HG02885 (cell line): ENCODE measurements around the gene PAX4.

Experiments used
- ATAC-seq: cut with Tn5 transposase; IDR thresholded peaks from one replicate; pipeline ENCODE4 v1.9.1; 2021; ENCODE audit warnings: mild to moderate bottlenecking; ENCODE audit not compliant: unreplicated experiment, poor library complexity

Gene PAX4, protein sequence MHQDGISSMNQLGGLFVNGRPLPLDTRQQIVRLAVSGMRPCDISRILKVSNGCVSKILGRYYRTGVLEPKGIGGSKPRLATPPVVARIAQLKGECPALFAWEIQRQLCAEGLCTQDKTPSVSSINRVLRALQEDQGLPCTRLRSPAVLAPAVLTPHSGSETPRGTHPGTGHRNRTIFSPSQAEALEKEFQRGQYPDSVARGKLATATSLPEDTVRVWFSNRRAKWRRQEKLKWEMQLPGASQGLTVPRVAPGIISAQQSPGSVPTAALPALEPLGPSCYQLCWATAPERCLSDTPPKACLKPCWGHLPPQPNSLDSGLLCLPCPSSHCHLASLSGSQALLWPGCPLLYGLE

DNA sequence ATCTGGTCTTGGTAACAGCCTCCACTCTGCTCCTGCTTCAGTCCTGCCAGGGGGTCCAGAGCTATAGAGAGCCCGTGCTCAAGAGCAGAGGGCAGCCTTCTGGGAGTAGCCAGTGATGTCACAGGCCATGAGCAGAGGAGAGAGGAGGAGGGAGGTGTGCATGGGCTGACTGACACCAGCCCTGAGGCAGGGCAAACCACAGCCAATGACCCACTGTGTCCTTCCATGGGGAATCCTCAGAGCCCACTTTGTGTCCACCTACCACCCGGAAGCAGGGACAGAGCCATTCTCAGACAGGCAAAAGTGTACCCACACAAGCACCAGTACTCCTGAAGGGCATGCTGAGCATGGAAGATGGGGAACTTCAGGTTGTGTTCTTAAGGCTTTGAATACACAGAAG, at the start of gene PAX4:
Gene PAX4, minus strand, starts transcription at position 101 of the 400 bp plus-strand sequence. CDS start 2,214 bp downstream, outside the sequence.
- no peak for ATAC-seq

DNA sequence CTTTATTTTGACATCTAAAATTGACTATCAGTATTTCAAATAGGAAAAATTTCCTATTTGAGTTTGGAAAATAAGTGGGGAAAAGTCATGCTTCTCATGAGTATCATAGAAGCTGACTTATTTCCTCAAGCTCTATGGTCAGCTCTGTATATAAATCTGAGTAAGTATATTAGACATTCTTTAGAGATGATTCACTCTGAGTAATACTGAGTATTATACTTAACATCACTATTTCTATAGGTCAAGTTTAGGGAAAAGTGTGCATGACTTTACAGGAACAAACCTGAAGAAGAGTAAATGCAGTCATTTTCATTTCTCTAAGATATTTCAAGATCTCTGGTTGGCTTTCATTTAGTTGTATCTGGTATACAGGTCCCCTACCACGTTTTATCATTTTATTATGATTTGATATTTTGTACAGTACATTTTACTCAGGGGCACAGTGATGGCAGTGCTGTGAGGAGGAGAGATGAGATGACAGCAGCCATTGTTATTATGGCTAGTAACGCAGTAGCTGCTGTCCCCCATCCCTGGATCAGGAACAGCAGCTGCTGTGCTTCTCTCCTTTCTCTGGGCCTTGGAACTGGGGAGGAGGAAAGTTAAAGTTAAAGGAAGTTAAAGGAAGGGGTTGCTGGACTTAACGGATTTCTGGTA, 49.2 kb upstream of the PAX4 start:
- ATAC-seq: no peak

DNA sequence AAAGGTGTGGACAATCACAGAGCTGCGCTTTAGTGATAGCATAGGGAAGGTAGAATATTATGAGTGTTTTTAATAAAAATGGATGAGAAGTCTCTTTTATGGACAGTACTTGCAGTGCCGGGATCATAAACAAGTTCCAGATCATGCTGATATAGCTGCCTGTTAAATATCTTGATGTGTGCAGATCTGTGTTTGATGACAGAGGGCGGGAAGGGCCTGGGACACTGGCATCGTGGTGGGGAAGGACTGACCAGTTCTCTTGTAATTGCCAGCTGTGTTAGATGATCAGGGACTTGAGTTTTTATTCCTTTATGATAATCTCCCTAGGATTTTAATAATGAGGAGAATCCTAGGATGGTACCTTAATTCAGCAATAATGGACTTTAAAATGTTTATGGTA, 48.7 kb upstream of the PAX4 start:
- no peak for ATAC-seq

DNA sequence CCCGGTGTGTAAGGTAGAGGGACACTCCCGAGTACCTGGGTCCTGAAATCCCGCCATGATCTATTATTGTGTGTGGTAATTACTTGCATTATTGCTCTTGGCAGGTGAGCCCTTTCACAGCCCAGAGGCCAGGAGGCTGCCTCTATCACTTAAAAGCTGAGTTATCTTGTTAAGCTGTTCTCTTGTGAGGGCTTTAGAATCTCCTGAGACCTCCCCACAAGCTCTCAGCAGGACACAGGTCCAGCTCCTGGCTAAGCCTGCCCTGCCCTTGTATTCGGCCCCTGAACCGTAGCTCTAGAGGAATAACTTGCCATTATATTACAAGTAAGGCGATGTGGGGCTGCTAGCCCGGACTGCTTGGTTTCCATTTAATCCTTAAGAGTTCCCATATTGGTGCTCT, 48.0 kb upstream of the PAX4 start:
- ATAC-seq: no peak

DNA sequence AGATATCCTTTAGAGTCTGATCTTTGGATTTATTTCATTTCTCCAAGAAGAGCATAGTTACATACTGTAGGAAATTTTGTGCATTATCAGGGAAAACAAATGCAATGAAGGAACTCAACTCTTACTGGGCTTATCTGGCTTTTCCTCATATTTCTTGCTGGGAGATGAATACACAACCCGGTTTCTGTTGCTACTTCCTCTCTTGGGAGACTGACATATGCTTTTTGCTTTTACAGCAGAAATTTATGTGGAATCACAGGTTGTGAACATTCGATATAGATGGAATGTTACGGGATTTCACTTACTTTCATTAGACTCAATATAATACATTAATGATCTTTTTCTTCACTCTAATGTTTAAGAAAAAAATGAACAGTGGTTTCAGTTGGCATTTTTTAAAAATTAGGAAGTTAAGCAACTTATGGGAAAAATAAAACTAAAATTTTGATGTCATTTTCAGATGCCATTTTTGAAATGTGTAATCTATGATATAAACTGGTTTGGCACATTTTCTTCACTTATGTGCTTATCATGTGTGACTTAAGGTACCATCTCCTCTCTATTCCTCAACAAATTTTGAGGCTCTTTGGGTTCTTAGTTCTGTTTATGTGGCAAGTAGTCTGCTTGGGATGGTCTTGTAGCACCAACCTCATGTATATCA, 41.2 kb upstream of the PAX4 start:
- no peak for ATAC-seq

DNA sequence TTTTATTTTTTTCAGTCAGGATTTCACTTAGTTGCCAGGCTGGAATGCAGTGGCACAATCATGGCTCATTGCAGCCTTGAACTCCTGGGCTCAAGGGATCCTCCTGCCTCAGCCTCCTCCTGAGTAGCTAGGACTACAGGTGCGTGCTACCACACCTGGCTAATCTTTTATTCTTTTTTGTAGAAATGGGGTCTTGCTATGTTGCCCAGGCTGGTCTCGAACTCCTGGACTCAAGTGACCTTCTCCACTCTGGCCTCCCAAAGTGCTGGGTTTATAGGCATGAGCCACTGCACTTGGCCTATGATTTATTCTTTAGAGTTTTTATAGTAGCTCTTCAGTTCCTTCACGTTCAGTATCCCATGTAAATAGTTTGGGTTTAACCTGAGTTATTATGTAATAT, 39.6 kb upstream of the PAX4 start:
- ATAC-seq: no peak

DNA sequence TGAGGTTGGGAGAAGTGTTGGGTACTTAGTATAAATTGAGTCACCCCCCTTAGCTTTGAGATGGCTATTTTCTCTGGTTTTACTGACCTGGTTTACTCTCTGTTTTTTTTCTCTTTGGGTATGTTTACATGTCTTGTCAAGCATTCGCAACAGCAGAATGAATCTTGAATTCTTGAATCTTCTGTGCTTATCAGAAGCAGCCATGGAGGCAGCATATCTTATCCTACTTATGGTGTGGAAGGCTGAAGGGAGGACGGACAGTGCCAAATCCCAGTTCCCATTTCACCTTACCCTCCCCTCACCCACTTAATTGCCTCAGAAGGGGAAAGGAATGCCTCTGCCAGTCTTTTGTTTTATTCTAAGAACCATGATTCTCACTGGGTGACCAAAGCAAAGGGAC, 37.8 kb upstream of the PAX4 start:
- ATAC-seq: no peak

DNA sequence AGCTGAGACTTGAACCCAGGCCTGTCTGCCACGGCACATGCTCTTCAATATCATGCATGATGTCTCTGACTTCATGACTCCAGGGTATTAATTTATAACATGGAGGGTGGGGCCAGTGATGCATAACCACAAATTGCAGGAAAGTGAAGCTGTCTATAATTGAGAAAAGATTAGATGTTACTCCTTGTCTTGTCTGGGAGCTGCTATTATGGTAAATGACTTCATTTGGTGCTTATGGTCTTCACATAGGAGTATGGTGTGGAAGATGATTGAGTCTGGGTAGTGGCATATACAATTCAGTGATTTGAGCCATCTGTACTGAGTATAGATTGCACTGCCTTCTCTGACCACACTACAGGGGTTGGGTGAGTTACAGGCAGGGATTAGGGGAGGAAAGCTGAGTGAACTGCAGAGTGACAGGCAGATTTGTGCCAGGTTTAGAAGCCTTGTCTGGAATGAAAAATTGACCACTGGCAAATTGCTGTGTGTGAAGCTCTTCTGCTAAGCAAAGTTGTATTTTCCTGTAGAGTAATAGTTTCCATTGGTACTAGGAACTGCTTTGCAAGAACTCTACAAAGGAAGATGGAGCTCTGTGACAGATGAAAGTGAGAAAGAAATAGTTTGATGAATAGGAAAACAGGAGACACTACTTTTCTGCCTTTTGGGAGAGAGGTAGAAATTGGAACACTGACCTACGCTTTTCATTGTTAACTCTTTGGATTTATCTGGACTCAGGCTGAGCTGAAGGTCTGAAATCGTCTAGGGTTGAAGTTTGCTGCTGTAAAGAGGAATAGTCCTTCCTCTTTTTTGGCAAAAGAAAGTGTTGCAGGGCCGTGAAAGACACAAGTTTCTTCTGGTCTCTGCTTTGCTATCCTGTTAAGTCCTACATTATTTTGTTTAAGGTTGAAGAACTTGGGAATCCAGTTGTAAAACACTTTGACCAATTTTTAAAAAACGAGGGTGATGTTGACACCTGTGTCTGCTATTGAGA, 36.8 kb upstream of the PAX4 start:
- no peak for ATAC-seq

DNA sequence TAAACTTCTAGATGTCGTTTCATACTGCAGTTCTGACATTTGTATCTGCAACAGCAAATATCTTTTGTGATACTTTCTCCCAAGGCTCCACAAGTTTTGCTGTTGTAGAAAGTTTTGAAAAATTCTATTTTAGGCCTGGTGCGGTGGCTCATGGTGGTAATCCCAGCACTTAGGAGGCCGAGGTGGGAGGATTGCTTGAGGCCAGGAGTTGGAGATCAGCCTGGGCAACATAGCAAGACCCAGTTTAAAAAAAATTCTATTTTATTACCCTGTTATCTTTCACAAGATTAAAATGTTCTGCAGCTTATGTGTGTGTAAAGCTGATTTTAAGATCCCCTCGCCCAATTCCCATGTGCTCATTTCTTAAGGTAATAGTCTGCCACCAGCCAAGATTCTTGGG, 35.5 kb upstream of the PAX4 start:
- ATAC-seq: no peak

DNA sequence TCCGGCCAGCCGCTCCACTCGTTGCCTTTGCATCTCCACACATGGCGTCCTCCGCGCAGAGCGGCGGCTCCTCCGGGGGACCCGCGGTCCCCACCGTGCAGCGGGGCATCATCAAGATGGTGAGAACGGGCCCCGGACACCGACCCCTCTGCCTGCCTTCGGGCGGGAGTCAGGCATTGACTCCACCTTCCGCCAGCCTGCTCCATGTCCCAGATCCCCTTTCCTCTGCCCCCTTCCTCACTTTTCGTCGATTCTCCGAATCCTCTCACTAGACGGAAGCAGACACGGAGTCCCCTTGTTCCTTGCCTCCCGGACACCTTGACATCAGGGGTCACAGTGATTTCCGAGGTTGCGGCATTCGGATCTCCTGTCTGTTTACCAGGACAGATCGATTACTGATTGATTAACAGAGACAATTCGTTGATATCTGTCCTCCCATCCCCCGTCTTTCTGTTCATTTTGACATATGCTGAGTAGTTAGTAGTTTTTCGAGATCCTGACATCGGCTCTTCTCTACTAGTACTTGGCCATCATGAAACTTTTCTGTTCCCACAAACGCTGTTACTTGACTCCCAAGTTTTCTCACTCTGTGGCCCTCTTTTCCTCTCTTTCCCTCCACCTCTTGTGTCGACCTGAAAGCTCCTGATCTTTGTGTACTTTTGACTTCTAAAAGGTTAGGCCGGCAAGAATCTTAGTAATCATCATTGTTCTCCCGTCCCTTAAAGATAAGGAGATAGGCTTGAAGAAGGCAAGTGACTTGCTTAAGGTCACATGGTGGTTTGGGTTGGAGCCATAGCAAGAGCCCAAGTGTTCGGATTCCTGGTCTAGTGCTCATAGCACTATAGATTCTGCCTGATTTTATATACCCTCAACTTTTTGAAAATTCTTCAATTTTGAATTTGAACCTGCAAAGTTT, 34.6 kb upstream of the PAX4 start:
- peak; percentile 10 for ATAC-seq

DNA sequence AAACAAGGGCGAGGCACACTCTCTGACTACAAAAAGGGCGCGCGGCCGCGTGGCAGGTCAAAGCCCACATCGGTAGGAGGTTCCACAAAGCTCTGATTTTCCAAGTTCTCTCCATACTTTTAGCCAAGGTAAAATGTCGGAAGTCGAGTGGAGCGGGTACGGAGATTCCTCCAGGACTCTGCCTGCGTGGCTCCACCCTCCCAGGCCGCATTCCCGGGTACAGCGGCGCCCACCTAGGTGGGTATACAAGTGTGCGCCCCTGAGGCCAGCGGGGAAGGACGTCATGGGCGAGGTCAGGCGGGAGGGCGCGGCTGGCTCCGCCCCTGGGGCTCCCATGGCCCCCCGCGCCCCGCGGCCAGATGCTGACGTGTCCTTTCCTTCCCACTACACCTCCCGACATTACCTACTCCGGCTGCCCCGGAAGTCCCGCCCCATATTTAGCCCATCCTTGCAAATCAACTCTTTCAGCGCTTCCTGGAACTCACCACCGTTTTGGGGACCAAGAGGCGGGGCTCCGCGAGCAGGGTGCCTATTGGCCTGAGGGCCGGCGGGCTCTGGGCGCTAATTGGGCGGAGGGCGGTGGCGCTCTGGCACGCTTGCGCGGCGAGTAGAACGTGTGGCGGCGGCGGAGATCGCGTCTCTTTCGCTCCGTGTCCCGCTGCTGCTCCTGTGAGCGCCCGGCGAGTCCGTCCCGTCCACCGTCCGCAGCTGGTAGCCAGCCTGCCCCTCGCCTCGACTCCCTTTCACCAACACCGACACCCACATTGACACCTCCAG, 33.8 kb upstream of the PAX4 start, which contains the start of gene SND1:
Gene SND1, plus strand, starts transcription at position 639 of the 777 bp plus-strand sequence. CDS start 180 bp downstream, outside the sequence.
- ATAC-seq: peak; percentile 92

DNA sequence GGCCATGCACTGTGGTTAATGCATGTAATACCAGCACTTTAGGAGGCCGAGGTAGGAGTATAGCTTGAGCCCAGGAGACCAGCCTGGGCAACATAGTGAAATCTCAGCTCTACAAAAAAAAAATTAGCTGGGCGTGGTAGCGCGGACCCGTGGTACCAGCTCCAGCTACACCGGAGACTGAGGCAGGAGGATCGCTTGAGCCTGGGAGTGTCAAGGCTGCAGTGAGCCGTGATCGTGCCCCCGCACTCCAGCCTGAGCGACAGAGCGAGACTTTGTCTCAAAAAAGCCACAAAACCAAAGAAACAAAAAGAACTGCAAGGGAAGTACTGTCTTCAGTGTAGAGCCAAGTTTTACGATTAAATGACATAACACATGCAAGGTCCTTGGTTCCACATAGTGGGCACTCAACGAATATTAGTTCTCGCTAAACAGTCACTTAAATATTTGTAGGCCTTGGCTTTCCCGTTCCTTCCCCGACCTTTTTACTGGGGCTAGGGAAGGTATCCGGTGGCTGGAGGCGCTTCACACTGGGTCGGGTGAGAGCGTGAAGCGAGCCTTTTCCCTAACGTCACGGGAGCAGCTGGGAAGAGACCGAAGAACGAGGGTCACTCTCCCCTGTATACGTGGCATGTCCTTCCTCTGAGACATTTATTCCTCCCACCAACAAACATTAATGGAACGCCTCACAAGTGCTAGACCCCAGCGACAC, 33.1 kb upstream of the PAX4 start:
- peak; percentile 2 for ATAC-seq

DNA sequence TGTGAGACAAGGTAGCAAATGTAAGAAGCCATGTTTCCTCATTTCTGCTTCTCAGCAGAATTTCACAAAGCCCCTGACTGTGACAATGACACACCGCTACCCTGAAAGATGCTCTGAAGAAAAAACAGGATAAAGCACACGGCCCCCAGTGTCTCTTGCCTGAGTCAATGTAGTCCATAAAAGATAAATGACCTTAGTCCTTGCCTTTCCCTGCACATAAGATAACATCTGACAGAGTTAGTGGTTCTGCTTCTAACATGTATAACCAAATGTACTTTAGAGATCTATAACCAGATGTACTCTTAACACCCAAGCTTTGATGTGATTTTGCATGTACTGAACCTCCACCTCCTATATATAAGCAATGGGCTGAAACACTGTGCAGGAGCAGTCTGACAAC, 31.0 kb upstream of the PAX4 start:
- ATAC-seq: no peak

DNA sequence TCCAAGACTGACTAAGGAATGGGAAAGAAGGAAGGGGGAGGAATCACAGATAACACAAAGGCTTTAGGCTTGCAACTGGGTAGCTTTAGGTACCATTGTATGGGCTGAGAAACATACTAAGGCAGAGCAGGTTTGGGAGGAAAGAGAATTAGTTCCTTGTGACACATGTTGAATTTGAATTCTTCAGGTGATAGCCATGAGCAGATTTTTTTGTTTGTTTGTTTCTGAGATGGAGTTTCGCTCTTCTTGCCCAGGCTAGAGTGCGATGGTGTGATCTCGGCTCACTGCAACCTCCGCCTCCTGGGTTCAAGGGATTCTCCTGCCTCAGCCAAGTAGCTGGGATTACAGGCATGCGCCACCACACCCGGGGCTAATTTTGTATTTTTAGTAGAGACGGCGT, 29.7 kb upstream of the PAX4 start:
- no peak for ATAC-seq

DNA sequence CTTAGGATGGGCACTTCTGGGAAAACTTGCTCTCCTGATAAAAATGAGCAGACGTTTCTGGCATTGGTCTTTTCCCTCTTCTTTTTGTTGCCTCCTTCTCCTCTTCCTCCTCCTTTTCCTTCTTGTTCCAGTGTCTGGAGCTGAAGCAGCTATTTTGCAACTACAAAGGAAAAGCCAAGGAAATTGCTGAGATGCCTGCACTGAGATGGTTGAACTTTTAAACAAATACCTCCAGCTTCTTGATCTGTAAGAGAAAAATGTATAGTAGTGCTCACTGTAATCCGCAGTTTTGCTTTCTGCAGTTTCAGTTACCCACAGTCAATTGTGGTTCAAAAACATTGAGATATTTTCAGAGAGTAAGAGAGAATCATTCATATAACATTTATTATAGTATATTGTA, 26.5 kb upstream of the PAX4 start:
- no peak for ATAC-seq

DNA sequence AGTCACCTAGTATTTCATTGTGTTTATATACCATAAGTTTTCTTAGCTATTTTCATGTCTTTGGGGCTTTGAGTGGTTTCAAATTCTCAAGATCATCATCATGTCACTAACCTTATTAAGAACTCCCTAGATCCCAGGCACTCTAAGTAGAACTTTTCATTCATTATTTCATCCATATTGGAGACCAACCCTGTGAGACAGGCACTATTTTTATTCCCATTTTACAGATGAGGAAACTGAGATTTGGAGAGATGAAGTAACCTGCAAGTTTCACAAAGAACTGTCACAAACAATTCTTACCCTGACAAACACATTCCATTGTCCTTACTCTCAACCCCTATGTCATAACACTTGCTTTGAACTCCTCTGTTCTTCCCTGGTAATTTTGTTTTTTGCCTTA, 20.3 kb upstream of the PAX4 start:
- ATAC-seq: no peak

DNA sequence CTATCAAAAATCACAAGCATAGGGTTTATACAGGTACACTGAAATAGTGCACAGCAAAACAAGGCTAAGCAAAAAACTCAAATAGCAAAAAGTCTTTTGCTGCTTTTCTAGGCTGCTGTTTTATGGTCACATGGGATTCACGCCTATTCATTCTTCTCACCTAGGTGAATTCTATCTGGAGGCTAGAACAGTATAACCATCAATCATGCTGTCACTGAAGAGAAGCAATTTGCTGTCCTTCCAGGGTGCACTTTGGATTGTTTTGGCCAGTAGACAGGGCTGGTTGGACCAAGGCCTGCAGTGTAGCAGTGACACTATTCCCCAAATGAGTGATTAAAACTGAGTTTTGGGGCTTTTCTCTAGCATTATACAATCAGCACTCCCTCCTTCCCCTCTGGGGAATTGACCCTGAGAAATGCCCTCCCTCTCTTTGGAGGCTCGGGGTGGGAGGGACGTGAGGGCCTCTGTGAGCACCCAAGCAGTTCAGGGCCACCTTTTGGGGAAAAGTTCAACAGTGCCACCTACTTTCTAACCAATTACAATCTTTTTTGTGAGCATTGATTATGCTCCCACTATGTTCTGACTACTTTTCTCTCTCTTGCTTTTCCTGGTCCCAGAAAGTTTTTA, 17.8 kb upstream of the PAX4 start:
- ATAC-seq: no peak
